Left lung (tissue), 10 donors: ENCODE data around the gene CLEC1A. TPM values are rescaled to one million over a fixed set of nuclear protein-coding genes. Genes with fewer than 3 reads are reported as not detected.

Experiments
- ATAC-seq: fragments of 200-7000 bp; cut with Tn5 transposase; one replicate; pipeline ENCODE4 v1.9.1; 2020; ENCODE audit warnings: moderate library complexity
- DNase-seq, 4 donors: peaks; one replicate each; pipeline ENCODE4 v3.0.0-alpha.2; 2013 to 2020
- H3K27ac ChIP-seq, 2 donors: fragments of 200-600 bp; sonication (generic) in 1 of 2; one replicate each; pipeline versions ENCODE4 v1.5.0 to v1.8.0; 2020 to 2021
- H3K27me3 ChIP-seq, 2 donors: fragments of 200-600 bp; sonication (generic) in 1 of 2; one replicate each; pipeline versions ENCODE4 v1.5.0 to v1.8.0; 2020 to 2021
- H3K36me3 ChIP-seq, 2 donors: fragments of 200-600 bp; sonication (generic) in 1 of 2; one replicate each; pipeline versions ENCODE4 v1.5.0 to v1.8.0; 2020 to 2021
- H3K4me1 ChIP-seq, 2 donors: fragments of 200-600 bp; one replicate each; pipeline ENCODE4 v1.8.0; 2021
- H3K4me3 ChIP-seq, 2 donors: fragments of 200-600 bp; sonication (generic) in 1 of 2; one replicate each; pipeline versions ENCODE4 v1.5.0 to v1.8.0; 2020 to 2021; ENCODE audit warnings: mild to moderate bottlenecking in 1 of 2
- H3K9me3 ChIP-seq, 2 donors: fragments of 200-600 bp; sonication (generic) in 1 of 2; one replicate each; pipeline versions ENCODE4 v1.5.0 to v1.8.0; 2020 to 2021
- CTCF ChIP-seq, 2 donors: fragments of 200-600 bp; sonication (generic) in 1 of 2; IDR thresholded peaks; one replicate each; pipeline versions ENCODE4 v1.5.0 to v1.8.0; 2021; ENCODE audit warnings: antibody characterized with exemption in 2 of 2
- intact Hi-C, 2 donors: fragments of 100-400 bp; cut with DNase I; formaldehyde crosslinking; loops; one replicate each; pipeline versions ENCODE4 v1.11.2 to v1.14.2; 2022
- polyA plus RNA-seq, 6 donors: library from polyadenylated mRNA; unstranded; fragments of 120-200 nt; gene quantifications; one replicate each; pipeline ENCODE4 v1.2.1, GENCODE V29; 2013; ENCODE audit not compliant: insufficient read length in 6 of 6
- total RNA-seq, 2 donors: library from RNA; stranded (reverse); fragmentation: NEBNext Ultra II Directional; extraction: Animal tissue kit (Norgen Biotek cat#: 25700); gene quantifications; one replicate each; pipeline ENCODE4 v1.2.1, GENCODE V29; 2021
- donor health status: DM: no; HTN: yes; CAD: no.
- donor health status: DM: no; HTN: no; CAD: no.

CLEC1A gene
- total and polyA plus RNA-seq, 8 donors, result 8.9 to 23.0 (median 20.0) TPM

GRCh38 chr12:10067264-10067663 is 31.5 kb downstream of the CLEC1A start:
- no peaks in the 10 kb centered on the region for H3K27me3 ChIP-seq
- no peak for ATAC-seq

DNA sequence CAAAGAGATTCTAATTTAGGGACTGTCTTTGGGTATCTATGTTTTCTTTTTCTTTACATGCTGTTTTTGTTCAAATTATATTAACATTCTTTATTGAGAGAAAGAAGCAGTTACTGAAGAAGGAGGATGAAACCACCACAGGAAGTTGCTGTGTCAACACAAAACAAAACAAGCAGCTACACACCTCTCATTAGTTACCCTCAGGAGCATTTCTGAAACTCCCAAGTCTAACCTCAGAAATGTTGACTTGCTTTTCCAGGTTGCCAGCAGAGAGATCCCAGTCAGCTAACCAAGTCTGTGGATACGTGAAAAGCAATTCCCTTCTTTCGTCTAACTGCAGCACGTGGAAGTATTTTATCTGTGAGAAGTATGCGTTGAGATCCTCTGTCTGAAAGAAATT is 33.5 kb downstream of the CLEC1A start:
- no peak for ATAC-seq
- Histone ChIP-seq H3K4me1 (peaks cover 0 to 41% of the 10 kb centered on the region in 2 donors), H3K9me3 (no peaks in the 10 kb centered on the region), H3K36me3 (no peaks in the 10 kb centered on the region), H3K27me3 (no peaks in the 10 kb centered on the region), H3K27ac (peak overlapping the region in 1 of 2 donors; percentile 34), H3K4me3 (no peak overlapping the region)
- no peak for TF ChIP-seq CTCF (IDR thresholded peaks at IDR 0.05)
- intact Hi-C loops, result no loop called here
- DNase-seq, result no peak

More at GRCh38 chr12:10067264-10067663, 31.5 kb downstream of the CLEC1A start:
- no peak for TF ChIP-seq CTCF (IDR thresholded peaks at IDR 0.05)
- Histone ChIP-seq H3K27ac (peak overlapping the region; percentile 76 to 89), H3K4me1 (peaks cover 0 to 45% of the 10 kb centered on the region in 2 donors), H3K9me3 (no peaks in the 10 kb centered on the region), H3K36me3 (no peaks in the 10 kb centered on the region), H3K4me3 (no peak overlapping the region)
- no peak for DNase-seq
- intact Hi-C loops, result no loop called here

GRCh38 chr12:10058387-10058786 is 40.4 kb downstream of the CLEC1A start:
- TF ChIP-seq CTCF (IDR thresholded peaks at IDR 0.05), result no peak
- H3K4me1 ChIP-seq, result no peaks in the 10 kb centered on the region
- no peaks in the 10 kb centered on the region for H3K27me3 ChIP-seq
- intact Hi-C loops, result no loop called here
- H3K27ac ChIP-seq, result no peak overlapping the region
- DNase-seq, result no peak
- H3K4me3 ChIP-seq, result no peak overlapping the region
- no peaks in the 10 kb centered on the region for H3K9me3 ChIP-seq
- no peak for ATAC-seq
- no peaks in the 10 kb centered on the region for H3K36me3 ChIP-seq

GRCh38 chr12:10052193-10052913 is 46.4 kb downstream of the CLEC1A start:
- no peak for ATAC-seq
- H3K4me1 ChIP-seq, result peaks cover 0 to 3% of the 10 kb centered on the region in 2 donors
- no peak overlapping the region for H3K4me3 ChIP-seq
- no peak overlapping the region for H3K27ac ChIP-seq
- DNase-seq, result no peak
- H3K36me3 ChIP-seq, result no peaks in the 10 kb centered on the region
- no peak for TF ChIP-seq CTCF (IDR thresholded peaks at IDR 0.05)
- H3K9me3 ChIP-seq, result no peaks in the 10 kb centered on the region
- intact Hi-C loops, result no loop called here
- H3K27me3 ChIP-seq, result no peaks in the 10 kb centered on the region

GRCh38 chr12:10048526-10048925 is 50.3 kb downstream of the CLEC1A start:
- no peak for TF ChIP-seq CTCF (IDR thresholded peaks at IDR 0.05)

More at GRCh38 chr12:10048526-10048925, 50.3 kb downstream of the CLEC1A start:
- no peak for DNase-seq
- no peak overlapping the region for H3K4me3 ChIP-seq
- no peaks in the 10 kb centered on the region for H3K27me3 ChIP-seq
- H3K9me3 ChIP-seq, result no peaks in the 10 kb centered on the region
- H3K4me1 ChIP-seq, result peaks cover 0 to 3% of the 10 kb centered on the region in 2 donors
- no peak overlapping the region for H3K27ac ChIP-seq
- no peaks in the 10 kb centered on the region for H3K36me3 ChIP-seq
- intact Hi-C loops, result no loop called here
- ATAC-seq, result no peak
